Measurements from ENCODE around the gene TMPRSS9. TPM values are rescaled to one million over a fixed set of nuclear protein-coding genes. Genes with fewer than 3 reads are reported as not detected.

The TMPRSS9 gene
- total RNA-seq, 1 experiment from 2014 or later: 0.66 TPM

DNA sequence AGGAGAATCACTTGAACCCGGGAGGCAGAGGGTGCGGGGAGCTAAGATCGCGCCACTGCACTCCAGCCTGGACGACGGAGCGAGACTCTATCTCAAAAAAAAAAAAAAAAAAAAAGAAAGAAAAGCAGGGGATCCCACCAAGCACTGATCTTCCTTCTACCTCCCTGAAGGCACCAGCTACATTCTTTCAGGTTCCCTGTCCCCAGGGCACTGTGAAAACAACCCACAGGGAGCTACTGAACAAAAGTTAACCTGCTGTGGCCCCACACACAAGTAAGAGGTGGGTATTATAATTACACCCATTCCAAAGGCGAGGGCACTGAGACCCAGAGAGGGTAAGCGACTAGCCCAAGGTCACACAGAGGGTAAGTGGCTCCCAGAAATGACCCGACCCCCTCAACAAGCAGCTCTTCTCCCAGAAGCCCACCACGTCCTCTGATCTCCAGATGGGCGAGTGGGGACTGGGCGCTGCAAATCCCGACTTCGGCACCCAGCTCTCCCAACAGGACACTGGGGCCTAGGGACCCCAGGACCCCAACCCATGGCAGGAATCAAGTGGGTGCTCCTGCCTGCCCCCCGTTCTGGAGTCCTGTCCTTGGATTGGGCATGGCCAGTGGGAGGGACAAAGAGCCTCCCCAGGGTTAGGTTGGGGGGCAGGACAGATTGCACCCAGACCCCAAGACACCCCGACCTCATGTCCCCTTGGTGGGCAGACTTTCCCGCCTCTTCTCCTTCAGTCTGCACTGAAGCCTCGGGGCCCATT lies 94.3 kb downstream of the TMPRSS9 start:
- Histone ChIP-seq H3K9me3 (no peaks in the 10 kb centered on the region), H3K4me1 (peaks cover 5% of the 10 kb centered on the region; the same call in 1 of the 2 replicates), H3K27me3 (replicated peaks; ENCODE audit: control insufficient read depth, insufficient read depth, low read length) (no peaks in the 10 kb centered on the region), H3K36me3 (ENCODE audit: control insufficient read depth, insufficient read depth, low read length) (no peaks in the 10 kb centered on the region), H3K4me3 (ENCODE audit: low read depth, low read length) (no peak overlapping the region)
- intact Hi-C loops (cut with micrococcal nuclease; ENCODE audit: unreplicated experiment): no loop called here
- H3K27me3 Mint-ChIP-seq (ENCODE audit: insufficient read depth, unreplicated experiment): no peaks in the 10 kb centered on the region
- POLR2A ChIA-PET: no interaction called here
- H3K36me3 Mint-ChIP-seq (ENCODE audit: insufficient read depth, unreplicated experiment): peaks cover 14% of the 10 kb centered on the region
- CTCF ChIA-PET: interaction anchor here (0.7 kb wide), 1 partner anchor 503 kb away, joined by 4 read pairs; no protein-coding TSS in a partner anchor
- H3K9me3 Mint-ChIP-seq (ENCODE audit: unreplicated experiment): no peaks in the 10 kb centered on the region
- no peaks in the 10 kb centered on the region for H3K4me1 Mint-ChIP-seq (ENCODE audit: low read depth, unreplicated experiment)
- H3K27ac Mint-ChIP-seq (ENCODE audit: unreplicated experiment): peak overlapping the region; percentile 74
- peak overlapping the region; percentile 69 for H3K4me3 Mint-ChIP-seq (ENCODE audit: unreplicated experiment)
- TSS peak; percentile 10 for BruUV-seq (replicated peaks)
- DNase-seq: no peak
- TF ChIP-seq, protein P1, sequence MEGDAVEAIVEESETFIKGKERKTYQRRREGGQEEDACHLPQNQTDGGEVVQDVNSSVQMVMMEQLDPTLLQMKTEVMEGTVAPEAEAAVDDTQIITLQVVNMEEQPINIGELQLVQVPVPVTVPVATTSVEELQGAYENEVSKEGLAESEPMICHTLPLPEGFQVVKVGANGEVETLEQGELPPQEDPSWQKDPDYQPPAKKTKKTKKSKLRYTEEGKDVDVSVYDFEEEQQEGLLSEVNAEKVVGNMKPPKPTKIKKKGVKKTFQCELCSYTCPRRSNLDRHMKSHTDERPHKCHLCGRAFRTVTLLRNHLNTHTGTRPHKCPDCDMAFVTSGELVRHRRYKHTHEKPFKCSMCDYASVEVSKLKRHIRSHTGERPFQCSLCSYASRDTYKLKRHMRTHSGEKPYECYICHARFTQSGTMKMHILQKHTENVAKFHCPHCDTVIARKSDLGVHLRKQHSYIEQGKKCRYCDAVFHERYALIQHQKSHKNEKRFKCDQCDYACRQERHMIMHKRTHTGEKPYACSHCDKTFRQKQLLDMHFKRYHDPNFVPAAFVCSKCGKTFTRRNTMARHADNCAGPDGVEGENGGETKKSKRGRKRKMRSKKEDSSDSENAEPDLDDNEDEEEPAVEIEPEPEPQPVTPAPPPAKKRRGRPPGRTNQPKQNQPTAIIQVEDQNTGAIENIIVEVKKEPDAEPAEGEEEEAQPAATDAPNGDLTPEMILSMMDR (IDR thresholded peaks at IDR 0.05; ENCODE audit: insufficient read depth in 1 of 2, low read depth in 1 of 2, low read length in 1 of 2, severe bottlenecking in 1 of 2, unreplicated experiment in 1 of 2): no peak

- peak overlapping the region; percentile 98 for H3K4me3 ChIP-seq (ENCODE audit: low read depth, low read length)
- DNase-seq: no peak
- ChIA-PET CTCF (interaction anchor here (0.6 kb wide), 1 partner anchor 31 kb away, joined by 3 read pairs; no protein-coding TSS in a partner anchor), POLR2A (no interaction called here)
- Mint-ChIP-seq H3K27me3 (ENCODE audit: insufficient read depth, unreplicated experiment) (no peaks in the 10 kb centered on the region), H3K36me3 (ENCODE audit: insufficient read depth, unreplicated experiment) (peaks cover 14% of the 10 kb centered on the region), H3K4me1 (ENCODE audit: low read depth, unreplicated experiment) (no peaks in the 10 kb centered on the region), H3K4me3 (ENCODE audit: unreplicated experiment) (peak overlapping the region; percentile 69), H3K27ac (ENCODE audit: unreplicated experiment) (peak overlapping the region; percentile 74), H3K9me3 (ENCODE audit: unreplicated experiment) (no peaks in the 10 kb centered on the region)
- no peaks in the 10 kb centered on the region for H3K27me3 ChIP-seq (replicated peaks; ENCODE audit: control insufficient read depth, insufficient read depth, low read length)
- no peaks in the 10 kb centered on the region for H3K36me3 ChIP-seq (ENCODE audit: control insufficient read depth, insufficient read depth, low read length)
- peaks cover 5% of the 10 kb centered on the region; the same call in 1 of the 2 replicates for H3K4me1 ChIP-seq
- intact Hi-C loops (cut with micrococcal nuclease; ENCODE audit: unreplicated experiment): no loop called here
- no peaks in the 10 kb centered on the region for H3K9me3 ChIP-seq
- TF ChIP-seq, protein P1 (IDR thresholded peaks at IDR 0.05; ENCODE audit: insufficient read depth in 1 of 2, low read depth in 1 of 2, low read length in 1 of 2, severe bottlenecking in 1 of 2, unreplicated experiment in 1 of 2): no peak
- BruUV-seq (replicated peaks): no TSS peak
Measured at GRCh38 chr19:2454962-2455850, 95.1 kb downstream of the TMPRSS9 start.

Measured in Caco-2 (cell line).